Measurements from ENCODE around the gene SMIM10. TPM values are rescaled to one million over a fixed set of nuclear protein-coding genes. Genes with fewer than 3 reads are reported as not detected.

SMIM10 gene
- total and polyA plus RNA-seq, 2 of the 4 experiments (the other 2 are of a cell fraction): 2.3 to 6.0 TPM

GRCh38 chrX:135009838-135010237, 19.0 kb downstream of the SMIM10 start:
- Histone ChIP-seq H3K79me1 (ENCODE audit: low read depth in 1 of 2, low read length in 2 of 2) (no peaks in the 10 kb centered on the region), H3K14ac (replicated peaks; ENCODE audit: low read depth, low read length) (no peak overlapping the region), H3K27me3 (ENCODE audit: control insufficient read depth, insufficient read depth, low read length) (peaks cover 2% of the 10 kb centered on the region; the same call in 1 of the 2 replicates), H3K9me3 (ENCODE audit: control insufficient read depth, insufficient read depth, low read length) (no peaks in the 10 kb centered on the region), H3K18ac (ENCODE audit: low read depth, low read length) (no peak overlapping the region), H3K4me1 (ENCODE audit: control insufficient read depth, insufficient read depth, low read length) (no peaks in the 10 kb centered on the region), H3K27ac (ENCODE audit: insufficient read depth, low read length) (no peak overlapping the region), H2BK5ac (ENCODE audit: low read depth, low read length, poor library complexity, severe bottlenecking) (no peak overlapping the region), H2AFZ (replicated peaks; ENCODE audit: low read length, poor library complexity) (no peak overlapping the region), H3K36me3 (ENCODE audit: control insufficient read depth, insufficient read depth, low read length) (no peaks in the 10 kb centered on the region), H4K8ac (ENCODE audit: low read depth in 2 of 2, low read length in 2 of 2) (no peak overlapping the region), H4K91ac (ENCODE audit: insufficient read depth, low read depth, low read length) (no peak overlapping the region), H2BK20ac (ENCODE audit: low read depth, low read length) (no peak overlapping the region), H3K9ac (ENCODE audit: low read depth, low read length) (no peak overlapping the region), H3K9me1 (ENCODE audit: insufficient read depth, low read length) (no peaks in the 10 kb centered on the region; the same call in 1 of the 2 replicates), H3K4me2 (ENCODE audit: low read depth, low read length) (no peak overlapping the region), H2AK5ac (ENCODE audit: low read depth, low read length) (no peak overlapping the region), H2AK9ac (replicated peaks; ENCODE audit: low read depth, low read length, poor library complexity) (no peak overlapping the region), H3K56ac (ENCODE audit: extremely low read depth, insufficient read depth, low read length) (no peak overlapping the region), H4K20me1 (ENCODE audit: insufficient read depth, low read length) (no peaks in the 10 kb centered on the region), H4K5ac (ENCODE audit: low read depth, low read length) (no peak overlapping the region), H3K23ac (ENCODE audit: low read depth, low read length) (no peak overlapping the region), H2BK15ac (ENCODE audit: low read depth, low read length) (no peak overlapping the region), H2BK120ac (ENCODE audit: low read depth, low read length) (no peak overlapping the region), H3K4me3 (ENCODE audit: insufficient read depth, low read depth, low read length) (no peak overlapping the region), H3K4ac (ENCODE audit: low read depth, low read length) (no peak overlapping the region)
- no peak for ATAC-seq (ENCODE audit: low read depth)
- no peak for DNase-seq
- POLR2A ChIA-PET (ENCODE audit: unreplicated experiment): no interaction called here
- BruUV-seq (replicated peaks): no TSS peak
- WGBS, 2 experiments (ENCODE audit: extremely low coverage in 2 of 2, insufficient read length in 1 of 2): no CpG with 5 or more reads among the region's 4 CpGs
- in situ Hi-C loops (cut with MboI; ENCODE audit: low sequenced_read_pairs): loop anchor here (25.0 kb wide), 1 partner anchor 548 kb away; the partner anchor contains the start of gene HPRT1
- intact Hi-C loops (cut with micrococcal nuclease): no loop called here
- CTCF ChIA-PET: no interaction called here
- dilution Hi-C loops (cut with HindIII; ENCODE audit: low sequenced_read_pairs, unreplicated experiment): no loop called here
- no peak for TF ChIP-seq MAFK (IDR thresholded peaks at IDR 0.05; ENCODE audit: low read depth, low read length)
- no peak for TF ChIP-seq BHLHE40 (IDR thresholded peaks at IDR 0.05; ENCODE audit: low read depth, low read length)
- no peak for TF ChIP-seq CHD1 (IDR thresholded peaks at IDR 0.05; ENCODE audit: low read depth, low read length)
- TF ChIP-seq CTCF (conservative IDR thresholded peaks at IDR 0.05; ENCODE audit: low read depth, low read length): no peak
- TF ChIP-seq POLR2A (IDR thresholded peaks at IDR 0.05; ENCODE audit: low read depth, low read length): no peak
- no peak for TF ChIP-seq ELK1 (IDR thresholded peaks at IDR 0.05; ENCODE audit: borderline replicate concordance, low read depth, low read length)
- no peak for TF ChIP-seq SMC3 (IDR thresholded peaks at IDR 0.05; ENCODE audit: low read depth, low read length)
- TF ChIP-seq FOS (IDR thresholded peaks at IDR 0.05; ENCODE audit: low read depth, low read length): no peak
- no peak for TF ChIP-seq USF2 (IDR thresholded peaks at IDR 0.05; ENCODE audit: low read depth, low read length)
- TF ChIP-seq CEBPB (IDR thresholded peaks at IDR 0.05; ENCODE audit: low read depth, low read length): no peak
- no peak for TF ChIP-seq RAD21 (IDR thresholded peaks at IDR 0.05; ENCODE audit: low read length)
- no peak for TF ChIP-seq RFX5 (IDR thresholded peaks at IDR 0.05; ENCODE audit: low read depth, low read length)
- TF ChIP-seq MXI1 (IDR thresholded peaks at IDR 0.05; ENCODE audit: borderline replicate concordance, low read depth, low read length): no peak

All from IMR-90 (cell line).